Esophagus muscularis mucosa (tissue), 4 donors: Measurements from ENCODE around the gene TMEM9. TPM values are rescaled to one million over a fixed set of nuclear protein-coding genes. Genes with fewer than 3 reads are reported as not detected.

ENCODE experiments used
- DNase-seq: peaks from one replicate; pipeline ENCODE4 v3.0.0-alpha.2; 2017; ENCODE audit errors: extremely low spot score
- H3K27ac ChIP-seq, 4 donors: fragments of 200-600 bp; sonication (generic); replicated peaks in 1 of 4; 1 replicate in 3 of 4; 2 replicates in 1 of 4; pipeline ENCODE4 v1.5.1; 2016 to 2019; ENCODE audit warnings: mild to moderate bottlenecking in 1 of 4
- H3K27me3 ChIP-seq, 4 donors: fragments of 200-600 bp; sonication (generic); one replicate each; pipeline versions ENCODE4 v1.5.1 to v1.6.0; 2016 to 2019
- H3K36me3 ChIP-seq, 4 donors: fragments of 200-600 bp; sonication (generic); one replicate each; pipeline ENCODE4 v1.5.1; 2016 to 2019
- H3K4me1 ChIP-seq, 4 donors: fragments of 200-600 bp; sonication (generic); one replicate each; pipeline ENCODE4 v1.5.1; 2016 to 2019
- H3K4me3 ChIP-seq, 4 donors: fragments of 200-600 bp; sonication (generic); 1 replicate in 2 of 4; 2 replicates in 2 of 4; pipeline ENCODE4 v1.5.1; 2016 to 2019; ENCODE audit warnings: mild to moderate bottlenecking in 4 of 4, moderate library complexity in 1 of 4
- H3K9me3 ChIP-seq, 4 donors: fragments of 200-600 bp; sonication (generic); 1 replicate in 3 of 4; 2 replicates in 1 of 4; pipeline ENCODE4 v1.5.1; 2016 to 2019
- EP300 ChIP-seq: sonication (generic); formaldehyde crosslinking; IDR thresholded peaks from one replicate; pipeline ENCODE4 v1.6.1; 2017; ENCODE audit warnings: antibody characterized with exemption
- POLR2A ChIP-seq: fragments of 450-650 bp; IDR thresholded peaks from one replicate; pipeline ENCODE4 v1.6.1; 2017; ENCODE audit warnings: antibody characterized with exemption, moderate library complexity, mild to moderate bottlenecking, low read depth
- POLR2AphosphoS5 ChIP-seq, 2 donors: sonication (generic); formaldehyde crosslinking; IDR thresholded peaks; one replicate each; pipeline ENCODE4 v1.6.1; 2017; ENCODE audit warnings: antibody characterized with exemption in 2 of 2
- WGBS: methylation state at CpG from one replicate; pipeline ENCODE4 v1.1.5; 2018; 5-methylcytosine and 5-hydroxymethylcytosine counted together
- intact Hi-C: fragments of 100-400 bp; cut with DNase I; formaldehyde crosslinking; loops from one replicate; pipeline ENCODE4 v1.15.1; 2023
- total RNA-seq, 4 donors: library from RNA; depleted of rRNA; stranded (reverse); fragments of >200 nt; gene quantifications; one replicate each; pipeline versions ENCODE4 v1.1.0 to v1.2.1, GENCODE V29; 2016
- TF ChIP-seq, protein P1 (sequence below), 3 experiments: fragments of 200-600 bp in 2 of 3; fragments of 450-650 bp in 1 of 3; sonication (generic) in 2 of 3; IDR thresholded peaks; one replicate each; pipeline ENCODE4 v1.5.1; 2017 to 2019; ENCODE audit warnings: antibody characterized with exemption in 3 of 3, mild to moderate bottlenecking in 2 of 3, moderate library complexity in 1 of 3

The TMEM9 gene
- total RNA-seq, 4 donors from 2014 or later: 40.1 to 56.1 (median 49.5) TPM

DNA sequence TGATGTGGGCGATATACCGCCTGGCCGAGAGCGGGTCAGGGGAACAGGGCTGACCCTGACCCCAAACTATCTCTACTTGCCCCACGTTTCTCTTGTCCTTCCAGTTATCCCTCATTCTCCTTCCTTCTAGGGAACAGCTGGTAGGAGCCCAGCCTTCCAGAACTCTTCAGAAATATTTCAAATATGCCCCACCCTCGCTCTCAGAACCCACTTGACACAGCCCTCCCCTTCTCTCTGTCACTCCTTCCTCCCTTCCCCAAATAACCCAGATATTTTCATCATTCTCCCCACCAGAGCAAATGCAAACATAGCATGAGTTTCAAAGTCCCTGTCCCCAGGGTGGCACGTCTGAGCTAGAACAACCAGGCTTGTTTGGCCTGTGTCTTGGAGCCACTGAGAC, 43.1 kb downstream of the TMEM9 start:
- Histone ChIP-seq H3K36me3 (no peaks in the 10 kb centered on the region), H3K27ac (no peak overlapping the region), H3K27me3 (peaks cover 0 to 16% (median 2%) of the 10 kb centered on the region in 4 donors), H3K4me1 (peaks cover 9 to 16% (median 15%) of the 10 kb centered on the region in 4 donors), H3K4me3 (no peak overlapping the region), H3K9me3 (no peaks in the 10 kb centered on the region)
- no peak for DNase-seq
- TF ChIP-seq, protein P1, sequence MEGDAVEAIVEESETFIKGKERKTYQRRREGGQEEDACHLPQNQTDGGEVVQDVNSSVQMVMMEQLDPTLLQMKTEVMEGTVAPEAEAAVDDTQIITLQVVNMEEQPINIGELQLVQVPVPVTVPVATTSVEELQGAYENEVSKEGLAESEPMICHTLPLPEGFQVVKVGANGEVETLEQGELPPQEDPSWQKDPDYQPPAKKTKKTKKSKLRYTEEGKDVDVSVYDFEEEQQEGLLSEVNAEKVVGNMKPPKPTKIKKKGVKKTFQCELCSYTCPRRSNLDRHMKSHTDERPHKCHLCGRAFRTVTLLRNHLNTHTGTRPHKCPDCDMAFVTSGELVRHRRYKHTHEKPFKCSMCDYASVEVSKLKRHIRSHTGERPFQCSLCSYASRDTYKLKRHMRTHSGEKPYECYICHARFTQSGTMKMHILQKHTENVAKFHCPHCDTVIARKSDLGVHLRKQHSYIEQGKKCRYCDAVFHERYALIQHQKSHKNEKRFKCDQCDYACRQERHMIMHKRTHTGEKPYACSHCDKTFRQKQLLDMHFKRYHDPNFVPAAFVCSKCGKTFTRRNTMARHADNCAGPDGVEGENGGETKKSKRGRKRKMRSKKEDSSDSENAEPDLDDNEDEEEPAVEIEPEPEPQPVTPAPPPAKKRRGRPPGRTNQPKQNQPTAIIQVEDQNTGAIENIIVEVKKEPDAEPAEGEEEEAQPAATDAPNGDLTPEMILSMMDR (IDR thresholded peaks at IDR 0.05): no peak
- no peak for TF ChIP-seq EP300
- TF ChIP-seq POLR2AphosphoS5 (IDR thresholded peaks at IDR 0.05): no peak
- no peak for TF ChIP-seq POLR2A
- 82% methylated on average over 7 of the region's 7 CpGs for WGBS
- intact Hi-C loops: loop anchor here (5.0 kb wide), 1 partner anchor 111 kb away; no protein-coding TSS in a partner anchor

DNA sequence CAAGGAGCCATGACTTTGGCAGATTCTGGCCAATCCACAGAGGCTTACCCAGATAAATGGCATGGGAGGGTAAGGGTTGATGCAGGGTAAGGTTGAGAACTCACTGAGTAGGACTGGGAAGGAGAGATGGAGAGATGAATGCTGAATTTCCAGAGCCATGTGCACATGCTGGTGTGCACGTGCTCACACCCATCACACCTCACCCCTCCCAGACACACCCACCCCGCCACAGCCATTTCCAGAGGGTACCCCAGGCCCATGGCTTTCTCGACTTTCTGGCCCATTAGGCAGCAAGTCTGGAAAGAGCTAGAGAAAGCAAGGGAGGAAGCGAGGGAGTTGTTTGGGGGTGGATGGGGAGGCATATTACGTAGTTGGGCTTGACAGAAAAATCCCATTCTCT, 43.7 kb downstream of the TMEM9 start:
- Histone ChIP-seq H3K4me3 (no peak overlapping the region), H3K27ac (no peak overlapping the region), H3K4me1 (peaks cover 9 to 16% (median 15%) of the 10 kb centered on the region in 4 donors), H3K36me3 (no peaks in the 10 kb centered on the region), H3K27me3 (peaks cover 0 to 16% (median 2%) of the 10 kb centered on the region in 4 donors), H3K9me3 (no peaks in the 10 kb centered on the region)
- intact Hi-C loops: loop anchor here (5.0 kb wide), 1 partner anchor 112 kb away; no protein-coding TSS in a partner anchor
- DNase-seq: no peak
- 93% methylated on average over 5 of the region's 5 CpGs for WGBS
- TF ChIP-seq, protein P1 (IDR thresholded peaks at IDR 0.05): no peak
- TF ChIP-seq EP300 (no peak), POLR2AphosphoS5 (IDR thresholded peaks at IDR 0.05) (no peak), POLR2A (no peak)

DNA sequence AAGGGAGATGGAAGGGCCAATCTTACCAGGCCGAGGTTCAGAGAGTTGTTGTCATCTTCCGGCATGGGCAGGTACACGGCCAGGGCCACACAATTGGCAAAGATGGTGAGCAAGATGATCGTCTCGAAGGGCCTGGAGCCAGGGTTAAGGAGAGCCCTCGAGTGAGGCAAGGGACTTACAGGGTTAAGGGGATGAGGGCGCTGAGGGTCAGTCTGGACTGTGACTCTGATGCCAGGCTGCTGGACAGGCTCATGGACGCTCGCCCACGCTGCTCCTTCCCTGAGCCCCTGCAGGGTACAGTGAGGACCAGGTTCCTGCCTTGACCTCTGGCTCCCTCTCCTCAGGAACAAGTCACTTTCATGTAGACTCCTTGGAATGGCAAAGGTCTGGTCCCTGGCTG, 44.1 kb downstream of the TMEM9 start:
- no peak overlapping the region for H3K27ac ChIP-seq
- no peak overlapping the region for H3K4me3 ChIP-seq
- intact Hi-C loops: loop anchor here (5.0 kb wide), 1 partner anchor 112 kb away; no protein-coding TSS in a partner anchor
- peaks cover 0 to 16% (median 2%) of the 10 kb centered on the region in 4 donors for H3K27me3 ChIP-seq
- H3K4me1 ChIP-seq: peaks cover 9 to 15% (median 14%) of the 10 kb centered on the region in 4 donors
- no peaks in the 10 kb centered on the region for H3K9me3 ChIP-seq
- TF ChIP-seq EP300: no peak
- no peak for TF ChIP-seq POLR2AphosphoS5 (IDR thresholded peaks at IDR 0.05)
- DNase-seq: no peak
- no peaks in the 10 kb centered on the region for H3K36me3 ChIP-seq
- 95% methylated on average over 10 of the region's 10 CpGs for whole genome bisulfite sequencing

DNA sequence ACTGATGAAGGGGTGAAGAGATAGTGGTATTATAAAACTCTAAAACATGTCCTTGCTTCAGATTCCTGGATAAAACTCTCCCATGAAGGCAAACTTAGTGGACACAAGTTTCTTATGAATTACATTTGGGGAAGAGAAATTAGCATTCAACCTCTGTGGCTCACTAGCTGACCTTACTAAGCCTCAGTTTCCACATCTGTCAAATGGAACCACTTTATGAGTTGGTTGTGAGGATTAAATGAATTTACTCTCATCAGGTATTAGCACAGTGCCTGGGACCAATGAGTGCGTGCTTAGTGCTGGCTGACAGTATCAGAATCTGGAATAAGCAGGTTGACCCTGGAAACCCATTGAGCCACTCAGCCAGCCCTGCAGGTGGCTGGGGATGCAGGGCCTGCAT, 44.6 kb downstream of the TMEM9 start:
- WGBS: 83% methylated on average over 1 of the region's 1 CpG
- intact Hi-C loops: loop anchor here (5.0 kb wide), 1 partner anchor 113 kb away; no protein-coding TSS in a partner anchor
- H3K27me3 ChIP-seq: peaks cover 0 to 12% (median 0%) of the 10 kb centered on the region in 4 donors
- DNase-seq: no peak
- no peaks in the 10 kb centered on the region for H3K36me3 ChIP-seq
- no peak overlapping the region for H3K4me3 ChIP-seq
- no peak overlapping the region for H3K27ac ChIP-seq
- TF ChIP-seq POLR2A (no peak), EP300 (no peak), POLR2AphosphoS5 (IDR thresholded peaks at IDR 0.05) (no peak)
- TF ChIP-seq, protein P1 (IDR thresholded peaks at IDR 0.05): no peak
- no peaks in the 10 kb centered on the region for H3K9me3 ChIP-seq
- peaks cover 8 to 11% (median 9%) of the 10 kb centered on the region in 4 donors for H3K4me1 ChIP-seq

DNA sequence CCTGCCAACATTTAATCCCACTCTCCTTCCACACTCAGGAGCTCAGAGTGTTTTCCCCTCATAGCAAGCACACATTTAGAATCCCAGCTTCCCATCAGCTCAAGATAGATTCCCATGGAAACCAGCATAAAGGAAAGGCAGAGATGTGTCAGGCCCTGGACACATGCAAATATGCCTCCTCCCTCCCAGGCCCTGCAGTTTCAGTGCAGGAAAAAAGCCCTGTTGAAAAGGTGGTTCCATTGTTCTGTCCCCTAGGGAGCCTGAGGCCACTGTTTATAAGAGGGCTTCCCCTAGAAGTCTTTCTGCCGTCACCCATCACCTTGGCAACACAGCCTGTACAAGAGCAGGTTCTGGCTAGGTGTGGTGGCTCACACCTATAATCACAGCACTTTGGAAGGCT, 45.7 kb downstream of the TMEM9 start:
- DNase-seq: no peak
- H3K36me3 ChIP-seq: no peaks in the 10 kb centered on the region
- TF ChIP-seq, protein P1 (IDR thresholded peaks at IDR 0.05): no peak
- TF ChIP-seq POLR2A (no peak), EP300 (no peak), POLR2AphosphoS5 (IDR thresholded peaks at IDR 0.05) (no peak)
- intact Hi-C loops: no loop called here
- H3K9me3 ChIP-seq: no peaks in the 10 kb centered on the region
- peaks cover 0 to under 1% (median 0%) of the 10 kb centered on the region in 4 donors for H3K4me1 ChIP-seq
- WGBS: 63% methylated on average over 1 of the region's 1 CpG
- H3K4me3 ChIP-seq: no peak overlapping the region
- peaks cover 0 to 11% (median 0%) of the 10 kb centered on the region in 4 donors for H3K27me3 ChIP-seq
- H3K27ac ChIP-seq: no peak overlapping the region
